ENCODE results near the gene DDX5. TPM values are rescaled to one million over a fixed set of nuclear protein-coding genes. Genes with fewer than 3 reads are reported as not detected.

Gene DDX5
- total RNA-seq, 4 donors from 2014 or later = 381 to 1,017 (median 503) TPM

- no peak for DNase-seq
- peaks cover 0 to 64% (median 2%) of the 10 kb centered on the region in 4 donors for H3K4me1 ChIP-seq
These were observed 1.2 kb downstream of the DDX5 start for GRCh38 chr17:64504769-64505339.

GRCh38 chr17:64503821-64504768, 2.0 kb downstream of the DDX5 start:
- DNase-seq = no peak
- H3K9me3 ChIP-seq = no peaks in the 10 kb centered on the region
- peak overlapping the region; percentile 68 to 96 (median 86) for H3K4me3 ChIP-seq
- H3K36me3 ChIP-seq = peaks cover 0 to 56% (median 6%) of the 10 kb centered on the region in 3 donors
- H3K27me3 ChIP-seq = no peaks in the 10 kb centered on the region
- no peak for TF ChIP-seq CTCF (IDR thresholded peaks at IDR 0.05)
- TF ChIP-seq POLR2A (IDR thresholded peaks at IDR 0.05) = no peak
- peaks cover 0 to 61% (median 2%) of the 10 kb centered on the region in 4 donors for H3K4me1 ChIP-seq
- H3K27ac ChIP-seq = peak overlapping the region; percentile 98 to 100 (median 99)

More at GRCh38 chr17:64504769-64505339, 1.2 kb downstream of the DDX5 start:
- TF ChIP-seq CTCF (IDR thresholded peaks at IDR 0.05) = no peak
- TF ChIP-seq POLR2A (IDR thresholded peaks at IDR 0.05) = no peak
- no peaks in the 10 kb centered on the region for H3K27me3 ChIP-seq
- peaks cover 0 to 56% (median 6%) of the 10 kb centered on the region in 3 donors for H3K36me3 ChIP-seq
- no peaks in the 10 kb centered on the region for H3K9me3 ChIP-seq
- H3K27ac ChIP-seq = peak overlapping the region; percentile 98 to 100 (median 99)
- H3K4me3 ChIP-seq = peak overlapping the region; percentile 68 to 96 (median 86)

- peaks cover 0 to 63% (median 6%) of the 10 kb centered on the region in 3 donors for H3K36me3 ChIP-seq
- no peaks in the 10 kb centered on the region for H3K27me3 ChIP-seq
- peak overlapping the region in 2 of 4 donors; percentile 9 to 100 for H3K27ac ChIP-seq
- H3K4me3 ChIP-seq = no peak overlapping the region
- TF ChIP-seq CTCF (IDR thresholded peaks at IDR 0.05) (no peak), POLR2A (IDR thresholded peaks at IDR 0.05) (no peak)
- H3K9me3 ChIP-seq = no peaks in the 10 kb centered on the region
- DNase-seq = no peak
- H3K4me1 ChIP-seq = peaks cover 0 to 61% (median 2%) of the 10 kb centered on the region in 4 donors
These were observed 2.7 kb downstream of the DDX5 start for GRCh38 chr17:64503341-64503740.

- Histone ChIP-seq H3K27ac (peak overlapping the region in 1 of 4 donors; percentile 31), H3K4me3 (peak overlapping the region in 1 of 4 donors; percentile 0), H3K36me3 (peaks cover 0 to 67% (median 6%) of the 10 kb centered on the region in 3 donors), H3K27me3 (no peaks in the 10 kb centered on the region), H3K9me3 (no peaks in the 10 kb centered on the region), H3K4me1 (peaks cover 0 to 59% (median 3%) of the 10 kb centered on the region in 4 donors)
- TF ChIP-seq POLR2A (IDR thresholded peaks at IDR 0.05) (no peak), CTCF (IDR thresholded peaks at IDR 0.05) (no peak)
- no peak for DNase-seq
These were observed 3.3 kb downstream of the DDX5 start for GRCh38 chr17:64502809-64503208.

- H3K9me3 ChIP-seq = no peaks in the 10 kb centered on the region
- DNase-seq = no peak
- TF ChIP-seq POLR2A (IDR thresholded peaks at IDR 0.05) (no peak), CTCF (IDR thresholded peaks at IDR 0.05) (no peak)
- H3K4me1 ChIP-seq = peaks cover 0 to 62% (median 6%) of the 10 kb centered on the region in 4 donors
- peak overlapping the region in 1 of 4 donors; percentile 31 for H3K27ac ChIP-seq
- H3K27me3 ChIP-seq = no peaks in the 10 kb centered on the region
- peak overlapping the region in 1 of 4 donors; percentile 0 for H3K4me3 ChIP-seq
- peaks cover 0 to 67% (median 6%) of the 10 kb centered on the region in 3 donors for H3K36me3 ChIP-seq
These were observed 4.1 kb downstream of the DDX5 start for GRCh38 chr17:64502021-64502420.

Data from Peyer's patch (tissue), 4 donors.